ENCODE results near the gene PAX7. TPM values are rescaled to one million over a fixed set of nuclear protein-coding genes. Genes with fewer than 3 reads are reported as not detected.

The PAX7 gene
- total and polyA plus RNA-seq, 2 of the 4 experiments (the other 2 are of a cell fraction), result not detected

DNA sequence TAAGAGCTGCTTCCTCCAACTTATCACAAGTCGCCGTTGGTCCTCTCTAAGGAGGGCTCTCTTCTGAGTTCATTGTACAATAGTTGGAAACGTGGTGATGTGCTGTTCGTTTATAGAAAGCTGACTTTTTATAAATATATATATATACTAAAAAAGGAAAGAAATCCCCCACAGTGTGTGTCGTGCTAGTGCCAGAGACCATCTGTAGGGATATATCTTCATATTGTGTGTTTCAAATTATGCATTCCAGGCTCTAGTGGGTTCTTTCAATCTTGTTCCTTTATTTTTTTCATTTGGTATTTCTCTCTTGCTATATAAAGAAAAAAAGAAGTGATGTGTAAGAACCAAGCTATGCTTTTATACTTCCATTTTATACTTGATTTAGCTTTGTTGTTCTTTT, 117.0 kb downstream of the PAX7 start:
- H3K4ac ChIP-seq (ENCODE audit: low read depth, low read length), result no peak overlapping the region
- no peak overlapping the region for H3K27ac ChIP-seq (ENCODE audit: insufficient read depth, low read length)
- no peak overlapping the region for H3K14ac ChIP-seq (replicated peaks; ENCODE audit: low read depth, low read length)
- no peak overlapping the region for H2BK5ac ChIP-seq (ENCODE audit: low read depth, low read length, poor library complexity, severe bottlenecking)
- no peaks in the 10 kb centered on the region for H3K27me3 ChIP-seq (ENCODE audit: control insufficient read depth, insufficient read depth, low read length)
- no peak overlapping the region for H2AK5ac ChIP-seq (ENCODE audit: low read depth, low read length)
- H3K4me3 ChIP-seq (ENCODE audit: insufficient read depth, low read depth, low read length), result no peak overlapping the region
- no CpG with 5 or more reads among the region's 5 CpGs for WGBS, 2 experiments (ENCODE audit: extremely low coverage in 2 of 2, insufficient read length in 1 of 2)
- no peak overlapping the region for H2AK9ac ChIP-seq (replicated peaks; ENCODE audit: low read depth, low read length, poor library complexity)
- H4K20me1 ChIP-seq (ENCODE audit: insufficient read depth, low read length), result no peaks in the 10 kb centered on the region
- no peak overlapping the region for H3K56ac ChIP-seq (ENCODE audit: extremely low read depth, insufficient read depth, low read length)
- no peaks in the 10 kb centered on the region for H3K79me1 ChIP-seq (ENCODE audit: low read depth in 1 of 2, low read length in 2 of 2)
- H4K5ac ChIP-seq (ENCODE audit: low read depth, low read length), result no peak overlapping the region
- ATAC-seq (ENCODE audit: low read depth) (no peak), DNase-seq (no peak)
- H4K8ac ChIP-seq (ENCODE audit: low read depth in 2 of 2, low read length in 2 of 2), result no peak overlapping the region
- H2BK15ac ChIP-seq (ENCODE audit: low read depth, low read length), result no peak overlapping the region
- H3K9ac ChIP-seq (ENCODE audit: low read depth, low read length), result no peak overlapping the region
- no peak overlapping the region for H3K23ac ChIP-seq (ENCODE audit: low read depth, low read length)
- no peak overlapping the region for H3K18ac ChIP-seq (ENCODE audit: low read depth, low read length)
- CTCF ChIA-PET, result no interaction called here
- in situ Hi-C loops (cut with MboI; ENCODE audit: low sequenced_read_pairs), result no loop called here
- H2BK20ac ChIP-seq (ENCODE audit: low read depth, low read length), result no peak overlapping the region
- H3K9me3 ChIP-seq (ENCODE audit: control insufficient read depth, insufficient read depth, low read length), result no peaks in the 10 kb centered on the region
- H3K36me3 ChIP-seq (ENCODE audit: control insufficient read depth, insufficient read depth, low read length), result no peaks in the 10 kb centered on the region
- POLR2A ChIA-PET (ENCODE audit: unreplicated experiment), result no interaction called here
- no peak overlapping the region for H3K4me2 ChIP-seq (ENCODE audit: low read depth, low read length)
- H4K91ac ChIP-seq (ENCODE audit: insufficient read depth, low read depth, low read length), result no peak overlapping the region
- no peak overlapping the region for H2BK120ac ChIP-seq (ENCODE audit: low read depth, low read length)
- no peak for TF ChIP-seq POLR2A (IDR thresholded peaks at IDR 0.05; ENCODE audit: low read depth, low read length)
- no peak for TF ChIP-seq RFX5 (IDR thresholded peaks at IDR 0.05; ENCODE audit: low read depth, low read length)
- no peak for TF ChIP-seq CHD1 (IDR thresholded peaks at IDR 0.05; ENCODE audit: low read depth, low read length)
- H3K9me1 ChIP-seq (ENCODE audit: insufficient read depth, low read length), result no peaks in the 10 kb centered on the region
- H2AFZ ChIP-seq (replicated peaks; ENCODE audit: low read length, poor library complexity), result no peak overlapping the region
- no TSS peak for BruUV-seq (replicated peaks)
- intact Hi-C loops (cut with micrococcal nuclease), result no loop called here
- dilution Hi-C loops (cut with HindIII; ENCODE audit: low sequenced_read_pairs, unreplicated experiment), result no loop called here
- H3K4me1 ChIP-seq (ENCODE audit: control insufficient read depth, insufficient read depth, low read length), result no peaks in the 10 kb centered on the region

Measured in IMR-90 (cell line).